GM23338 (cell line): ENCODE data around the gene PERP. TPM values are rescaled to one million over a fixed set of nuclear protein-coding genes. Genes with fewer than 3 reads are reported as not detected.
A peak's percentile ranks its signal among the peaks of the same experiment; 100 is the strongest.

Experiments used
- ATAC-seq: fragments of 200-7000 bp; cut with Tn5 transposase; 3 replicates; pipeline ENCODE4 v1.9.1; 2020
- DNase-seq: peaks from one replicate; pipeline ENCODE4 v3.0.0-alpha.2; 2015; ENCODE audit warnings: low spot score
- H2AFZ ChIP-seq: fragments of 200-600 bp; sonication (generic); 2 replicates; pipeline ENCODE4 v1.8.0; 2016; ENCODE audit warnings: antibody characterized with exemption, mild to moderate bottlenecking, moderate library complexity
- H3F3A ChIP-seq: fragments of 200-600 bp; sonication (generic); replicated peaks from 2 replicates; pipeline ENCODE4 v1.8.0; 2017; ENCODE audit warnings: antibody characterized with exemption, mixed run types, low read depth
- H3K27ac ChIP-seq: fragments of 200-600 bp; sonication (generic); 2 replicates; pipeline ENCODE4 v1.6.1; 2016; ENCODE audit warnings: low read depth
- H3K27me3 ChIP-seq: fragments of 200-600 bp; sonication (generic); 2 replicates; pipeline ENCODE4 v1.8.0; 2016; ENCODE audit warnings: mild to moderate bottlenecking, mixed run types, moderate library complexity; ENCODE audit not compliant: insufficient read depth
- H3K36me3 ChIP-seq: fragments of 200-600 bp; sonication (generic); 2 replicates; pipeline ENCODE4 v1.8.0; 2016; ENCODE audit warnings: mild to moderate bottlenecking; ENCODE audit not compliant: insufficient read depth
- H3K4me1 ChIP-seq: fragments of 200-600 bp; sonication (generic); 2 replicates; pipeline ENCODE4 v1.8.0; 2016; ENCODE audit warnings: mild to moderate bottlenecking, moderate library complexity; ENCODE audit not compliant: insufficient read depth
- H3K4me2 ChIP-seq: fragments of 200-600 bp; sonication (generic); 2 replicates; pipeline ENCODE4 v1.7.1; 2017; ENCODE audit warnings: mixed run types
- H3K4me3 ChIP-seq: fragments of 200-600 bp; sonication (generic); 2 replicates; pipeline ENCODE4 v1.6.1; 2016; ENCODE audit warnings: mixed run types
- H3K79me2 ChIP-seq: fragments of 200-600 bp; sonication (generic); replicated peaks from 2 replicates; pipeline ENCODE4 v1.8.0; 2017; ENCODE audit warnings: mild to moderate bottlenecking; ENCODE audit not compliant: insufficient read depth
- H3K9me2 ChIP-seq: fragments of 200-600 bp; sonication (generic); 2 replicates; pipeline ENCODE4 v1.8.0; 2017; ENCODE audit not compliant: insufficient read depth
- H4K20me1 ChIP-seq: fragments of 200-600 bp; sonication (generic); replicated peaks from 2 replicates; pipeline ENCODE4 v1.8.0; 2017; ENCODE audit warnings: mild to moderate bottlenecking; ENCODE audit not compliant: insufficient read depth
- H3K27ac Mint-ChIP-seq: 2 replicates; pipeline ENCODE4 v1.8.0; 2020; ENCODE audit warnings: inconsistent platforms, mild to moderate bottlenecking, moderate library complexity, mixed read lengths
- H3K27me3 Mint-ChIP-seq: 3 replicates; pipeline ENCODE4 v1.8.0; 2022; ENCODE audit warnings: low read depth, mild to moderate bottlenecking, moderate library complexity, mixed read lengths, inconsistent platforms; ENCODE audit not compliant: insufficient read depth, poor library complexity
- H3K36me3 Mint-ChIP-seq: 3 replicates; pipeline ENCODE4 v1.8.0; 2021; ENCODE audit warnings: low read depth, mild to moderate bottlenecking, inconsistent platforms, moderate library complexity, mixed read lengths
- H3K4me1 Mint-ChIP-seq: 3 replicates; pipeline ENCODE4 v1.8.0; 2020; ENCODE audit warnings: mild to moderate bottlenecking, inconsistent platforms, mixed read lengths
- H3K4me3 Mint-ChIP-seq: 3 replicates; pipeline ENCODE4 v1.8.0; 2021; ENCODE audit warnings: moderate library complexity, mild to moderate bottlenecking, inconsistent platforms, mixed read lengths
- H3K9me3 Mint-ChIP-seq: 3 replicates; pipeline ENCODE4 v1.8.0; 2020; ENCODE audit warnings: moderate library complexity, mild to moderate bottlenecking, inconsistent platforms, mixed read lengths
- CREB1 ChIP-seq: fragments of 250-450 bp; sonication (Bioruptor Pico); IDR thresholded peaks from 2 replicates; pipeline ENCODE4 v1.5.0; 2020; ENCODE audit warnings: low read depth, mild to moderate bottlenecking, moderate library complexity
- EZH2phosphoT487 ChIP-seq: fragments of 200-600 bp; sonication (generic); IDR thresholded peaks from one replicate; pipeline ENCODE4 v1.8.1; 2018; ENCODE audit warnings: antibody characterized with exemption; ENCODE audit not compliant: unreplicated experiment
- JUNB ChIP-seq: IDR thresholded peaks from one replicate; pipeline ENCODE4 v1.6.1; 2016; ENCODE audit warnings: antibody characterized with exemption; ENCODE audit not compliant: unreplicated experiment
- NANOG ChIP-seq: IDR thresholded peaks from 2 replicates; pipeline ENCODE4 v1.6.1; 2016; ENCODE audit warnings: antibody characterized with exemption, borderline replicate concordance
- STAT1 ChIP-seq: IDR thresholded peaks from one replicate; pipeline ENCODE4 v1.6.1; 2016; ENCODE audit warnings: antibody characterized with exemption; ENCODE audit not compliant: unreplicated experiment
- ZNF114 ChIP-seq: fragments of 250-450 bp; sonication (Bioruptor Pico); IDR thresholded peaks from 2 replicates; pipeline ENCODE4 v1.5.0; 2020; ENCODE audit warnings: mild to moderate bottlenecking, moderate library complexity
- ZNF331 ChIP-seq: fragments of 250-450 bp; sonication (Bioruptor Pico); IDR thresholded peaks from 2 replicates; pipeline ENCODE4 v1.5.0; 2020; ENCODE audit warnings: low read depth, mild to moderate bottlenecking, moderate library complexity
- polyA plus RNA-seq: library from polyadenylated mRNA; unstranded; fragments of >200 nt; fragmentation: Nextera tagmentation; extraction: Ambion mirVana; gene quantifications from 2 replicates; pipeline ENCODE4 v1.2.1, GENCODE V29; 2016
- total RNA-seq: library from RNA; depleted of rRNA; stranded (reverse); fragments of >200 nt; shearing (Covaris generic); gene quantifications from 2 replicates; pipeline ENCODE4 v1.2.3, GENCODE V29; 2014
- TF ChIP-seq, protein P1 (sequence below): IDR thresholded peaks from 2 replicates; pipeline ENCODE4 v1.6.1; 2016; ENCODE audit warnings: antibody characterized with exemption
- TF ChIP-seq, protein P2 (sequence below), 2 experiments: fragments of 200-600 bp in 1 of 2; sonication (generic) in 1 of 2; conservative IDR thresholded peaks; 2 replicates each; pipeline versions ENCODE4 v1.5.1 to v1.6.1; 2016 to 2017; ENCODE audit warnings: antibody characterized with exemption in 2 of 2, low read depth in 2 of 2, mild to moderate bottlenecking in 2 of 2, moderate library complexity in 1 of 2
- TF ChIP-seq, protein P3 (sequence below): fragments of 250-450 bp; sonication (Bioruptor Pico); IDR thresholded peaks from 2 replicates; pipeline ENCODE4 v1.5.0; 2020; ENCODE audit warnings: mild to moderate bottlenecking, moderate library complexity

PERP gene
- total and polyA plus RNA-seq, 2 experiments from 2014 or later = 23.7 to 28.4 TPM

DNA sequence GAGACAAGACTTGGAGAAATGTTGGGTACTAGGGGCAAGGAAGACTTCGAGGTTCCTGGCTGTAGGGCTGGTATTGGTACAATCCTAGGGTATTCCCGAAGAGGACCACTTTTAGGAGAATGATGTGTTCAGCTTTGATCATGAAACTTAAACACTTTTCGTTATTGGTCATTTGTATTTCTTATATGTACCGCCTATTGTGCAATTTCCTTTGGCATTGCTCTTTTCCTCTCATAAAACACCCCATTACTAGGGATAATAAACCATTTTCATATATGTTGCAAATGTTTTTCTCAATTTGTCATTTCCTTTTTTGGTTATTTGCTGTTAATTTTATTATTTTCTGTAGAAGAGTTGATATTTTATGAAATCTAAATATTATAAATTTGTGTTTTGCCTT lies 35.6 kb upstream of the PERP start (continued):
- TF ChIP-seq, protein P1, sequence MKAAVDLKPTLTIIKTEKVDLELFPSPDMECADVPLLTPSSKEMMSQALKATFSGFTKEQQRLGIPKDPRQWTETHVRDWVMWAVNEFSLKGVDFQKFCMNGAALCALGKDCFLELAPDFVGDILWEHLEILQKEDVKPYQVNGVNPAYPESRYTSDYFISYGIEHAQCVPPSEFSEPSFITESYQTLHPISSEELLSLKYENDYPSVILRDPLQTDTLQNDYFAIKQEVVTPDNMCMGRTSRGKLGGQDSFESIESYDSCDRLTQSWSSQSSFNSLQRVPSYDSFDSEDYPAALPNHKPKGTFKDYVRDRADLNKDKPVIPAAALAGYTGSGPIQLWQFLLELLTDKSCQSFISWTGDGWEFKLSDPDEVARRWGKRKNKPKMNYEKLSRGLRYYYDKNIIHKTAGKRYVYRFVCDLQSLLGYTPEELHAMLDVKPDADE = no peak
- TF ChIP-seq CREB1 = no peak
- no peak for TF ChIP-seq NANOG
- no peak for TF ChIP-seq EZH2phosphoT487

DNA sequence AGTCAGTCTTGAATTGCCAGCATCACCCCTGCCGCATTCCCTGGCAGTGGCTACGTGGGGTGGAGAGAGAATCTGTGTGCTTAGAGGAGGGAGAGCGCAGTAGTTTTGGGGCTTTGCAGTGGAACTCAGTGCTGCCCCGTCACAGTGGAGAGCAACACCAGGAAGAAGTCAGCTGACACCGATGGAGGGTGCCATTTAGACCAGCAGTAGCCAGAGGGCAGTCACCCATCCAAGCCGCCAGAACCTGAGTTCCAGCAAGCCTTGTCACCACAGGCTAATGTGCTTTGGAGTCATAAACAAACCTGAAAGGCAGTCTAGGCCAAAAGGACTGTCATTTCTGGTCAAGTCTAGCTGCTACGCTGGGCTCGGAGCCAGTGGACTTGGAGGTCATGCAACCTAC lies 22.0 kb upstream of the PERP start:
- Histone ChIP-seq H4K20me1 (no peaks in the 10 kb centered on the region), H2AFZ (peak overlapping the region; percentile 64; the same call in 1 of the 2 replicates), H3K4me1 (no peaks in the 10 kb centered on the region), H3F3A (no peaks in the 10 kb centered on the region), H3K4me2 (no peak overlapping the region), H3K9me2 (no peaks in the 10 kb centered on the region), H3K79me2 (no peaks in the 10 kb centered on the region), H3K36me3 (no peaks in the 10 kb centered on the region), H3K27ac (no peak overlapping the region), H3K27me3 (no peaks in the 10 kb centered on the region), H3K4me3 (no peak overlapping the region)
- H3K9me3 Mint-ChIP-seq = peaks cover 4% of the 10 kb centered on the region; the same call in 2 of the 3 replicates
- H3K4me1 Mint-ChIP-seq = peaks cover 5% of the 10 kb centered on the region; the same call in 1 of the 3 replicates
- DNase-seq (peak; percentile 44), ATAC-seq (peak; percentile 61; the same call in 2 of the 3 replicates)
- H3K36me3 Mint-ChIP-seq = no peaks in the 10 kb centered on the region
- TF ChIP-seq ZNF331 (CRISPR knock-in tag) (no peak), NANOG (no peak), ZNF114 (no peak), STAT1 (no peak)
- TF ChIP-seq, protein P2, sequence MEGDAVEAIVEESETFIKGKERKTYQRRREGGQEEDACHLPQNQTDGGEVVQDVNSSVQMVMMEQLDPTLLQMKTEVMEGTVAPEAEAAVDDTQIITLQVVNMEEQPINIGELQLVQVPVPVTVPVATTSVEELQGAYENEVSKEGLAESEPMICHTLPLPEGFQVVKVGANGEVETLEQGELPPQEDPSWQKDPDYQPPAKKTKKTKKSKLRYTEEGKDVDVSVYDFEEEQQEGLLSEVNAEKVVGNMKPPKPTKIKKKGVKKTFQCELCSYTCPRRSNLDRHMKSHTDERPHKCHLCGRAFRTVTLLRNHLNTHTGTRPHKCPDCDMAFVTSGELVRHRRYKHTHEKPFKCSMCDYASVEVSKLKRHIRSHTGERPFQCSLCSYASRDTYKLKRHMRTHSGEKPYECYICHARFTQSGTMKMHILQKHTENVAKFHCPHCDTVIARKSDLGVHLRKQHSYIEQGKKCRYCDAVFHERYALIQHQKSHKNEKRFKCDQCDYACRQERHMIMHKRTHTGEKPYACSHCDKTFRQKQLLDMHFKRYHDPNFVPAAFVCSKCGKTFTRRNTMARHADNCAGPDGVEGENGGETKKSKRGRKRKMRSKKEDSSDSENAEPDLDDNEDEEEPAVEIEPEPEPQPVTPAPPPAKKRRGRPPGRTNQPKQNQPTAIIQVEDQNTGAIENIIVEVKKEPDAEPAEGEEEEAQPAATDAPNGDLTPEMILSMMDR (conservative IDR thresholded peaks at IDR 0.05; ENCODE audit: low read depth in 2 of 2) = peak; percentile 20 to 63; a peak in 3 of 4 replicates
- no peak overlapping the region for H3K4me3 Mint-ChIP-seq
- H3K27me3 Mint-ChIP-seq = peaks cover 2% of the 10 kb centered on the region
- no peak overlapping the region for H3K27ac Mint-ChIP-seq

DNA sequence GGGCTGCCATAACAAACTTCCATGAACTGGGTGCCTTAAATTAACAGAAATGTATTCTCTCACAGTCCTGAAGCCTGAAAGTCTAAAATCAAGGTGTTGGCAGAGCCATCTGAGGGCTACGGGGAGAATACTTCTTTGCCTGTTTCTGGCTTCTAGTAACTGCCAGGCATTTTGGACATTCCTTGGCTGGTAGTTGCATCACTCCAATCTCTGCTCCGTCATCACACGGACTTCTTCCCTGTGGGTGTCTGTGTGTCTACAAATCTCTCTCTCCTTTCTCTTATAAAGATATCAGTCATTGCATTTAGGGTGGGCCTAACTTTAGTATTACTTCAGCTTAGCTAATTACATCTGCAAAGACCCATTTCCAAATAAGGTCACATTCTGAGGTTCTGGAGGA lies 20.9 kb upstream of the PERP start:
- Histone ChIP-seq H2AFZ (no peak overlapping the region), H3F3A (no peaks in the 10 kb centered on the region), H3K4me2 (no peak overlapping the region), H4K20me1 (no peaks in the 10 kb centered on the region), H3K27ac (no peak overlapping the region), H3K27me3 (no peaks in the 10 kb centered on the region), H3K4me3 (no peak overlapping the region), H3K9me2 (no peaks in the 10 kb centered on the region), H3K36me3 (no peaks in the 10 kb centered on the region), H3K4me1 (no peaks in the 10 kb centered on the region), H3K79me2 (no peaks in the 10 kb centered on the region)
- Mint-ChIP-seq H3K36me3 (no peaks in the 10 kb centered on the region), H3K4me1 (peaks cover 5% of the 10 kb centered on the region; the same call in 1 of the 3 replicates), H3K27ac (no peak overlapping the region), H3K27me3 (peaks cover 2% of the 10 kb centered on the region), H3K9me3 (peaks cover 8% of the 10 kb centered on the region; the same call in 2 of the 3 replicates), H3K4me3 (no peak overlapping the region)
- ATAC-seq = no peak
- DNase-seq = no peak
- no peak for TF ChIP-seq EZH2phosphoT487
- no peak for TF ChIP-seq STAT1
- TF ChIP-seq, protein P3, sequence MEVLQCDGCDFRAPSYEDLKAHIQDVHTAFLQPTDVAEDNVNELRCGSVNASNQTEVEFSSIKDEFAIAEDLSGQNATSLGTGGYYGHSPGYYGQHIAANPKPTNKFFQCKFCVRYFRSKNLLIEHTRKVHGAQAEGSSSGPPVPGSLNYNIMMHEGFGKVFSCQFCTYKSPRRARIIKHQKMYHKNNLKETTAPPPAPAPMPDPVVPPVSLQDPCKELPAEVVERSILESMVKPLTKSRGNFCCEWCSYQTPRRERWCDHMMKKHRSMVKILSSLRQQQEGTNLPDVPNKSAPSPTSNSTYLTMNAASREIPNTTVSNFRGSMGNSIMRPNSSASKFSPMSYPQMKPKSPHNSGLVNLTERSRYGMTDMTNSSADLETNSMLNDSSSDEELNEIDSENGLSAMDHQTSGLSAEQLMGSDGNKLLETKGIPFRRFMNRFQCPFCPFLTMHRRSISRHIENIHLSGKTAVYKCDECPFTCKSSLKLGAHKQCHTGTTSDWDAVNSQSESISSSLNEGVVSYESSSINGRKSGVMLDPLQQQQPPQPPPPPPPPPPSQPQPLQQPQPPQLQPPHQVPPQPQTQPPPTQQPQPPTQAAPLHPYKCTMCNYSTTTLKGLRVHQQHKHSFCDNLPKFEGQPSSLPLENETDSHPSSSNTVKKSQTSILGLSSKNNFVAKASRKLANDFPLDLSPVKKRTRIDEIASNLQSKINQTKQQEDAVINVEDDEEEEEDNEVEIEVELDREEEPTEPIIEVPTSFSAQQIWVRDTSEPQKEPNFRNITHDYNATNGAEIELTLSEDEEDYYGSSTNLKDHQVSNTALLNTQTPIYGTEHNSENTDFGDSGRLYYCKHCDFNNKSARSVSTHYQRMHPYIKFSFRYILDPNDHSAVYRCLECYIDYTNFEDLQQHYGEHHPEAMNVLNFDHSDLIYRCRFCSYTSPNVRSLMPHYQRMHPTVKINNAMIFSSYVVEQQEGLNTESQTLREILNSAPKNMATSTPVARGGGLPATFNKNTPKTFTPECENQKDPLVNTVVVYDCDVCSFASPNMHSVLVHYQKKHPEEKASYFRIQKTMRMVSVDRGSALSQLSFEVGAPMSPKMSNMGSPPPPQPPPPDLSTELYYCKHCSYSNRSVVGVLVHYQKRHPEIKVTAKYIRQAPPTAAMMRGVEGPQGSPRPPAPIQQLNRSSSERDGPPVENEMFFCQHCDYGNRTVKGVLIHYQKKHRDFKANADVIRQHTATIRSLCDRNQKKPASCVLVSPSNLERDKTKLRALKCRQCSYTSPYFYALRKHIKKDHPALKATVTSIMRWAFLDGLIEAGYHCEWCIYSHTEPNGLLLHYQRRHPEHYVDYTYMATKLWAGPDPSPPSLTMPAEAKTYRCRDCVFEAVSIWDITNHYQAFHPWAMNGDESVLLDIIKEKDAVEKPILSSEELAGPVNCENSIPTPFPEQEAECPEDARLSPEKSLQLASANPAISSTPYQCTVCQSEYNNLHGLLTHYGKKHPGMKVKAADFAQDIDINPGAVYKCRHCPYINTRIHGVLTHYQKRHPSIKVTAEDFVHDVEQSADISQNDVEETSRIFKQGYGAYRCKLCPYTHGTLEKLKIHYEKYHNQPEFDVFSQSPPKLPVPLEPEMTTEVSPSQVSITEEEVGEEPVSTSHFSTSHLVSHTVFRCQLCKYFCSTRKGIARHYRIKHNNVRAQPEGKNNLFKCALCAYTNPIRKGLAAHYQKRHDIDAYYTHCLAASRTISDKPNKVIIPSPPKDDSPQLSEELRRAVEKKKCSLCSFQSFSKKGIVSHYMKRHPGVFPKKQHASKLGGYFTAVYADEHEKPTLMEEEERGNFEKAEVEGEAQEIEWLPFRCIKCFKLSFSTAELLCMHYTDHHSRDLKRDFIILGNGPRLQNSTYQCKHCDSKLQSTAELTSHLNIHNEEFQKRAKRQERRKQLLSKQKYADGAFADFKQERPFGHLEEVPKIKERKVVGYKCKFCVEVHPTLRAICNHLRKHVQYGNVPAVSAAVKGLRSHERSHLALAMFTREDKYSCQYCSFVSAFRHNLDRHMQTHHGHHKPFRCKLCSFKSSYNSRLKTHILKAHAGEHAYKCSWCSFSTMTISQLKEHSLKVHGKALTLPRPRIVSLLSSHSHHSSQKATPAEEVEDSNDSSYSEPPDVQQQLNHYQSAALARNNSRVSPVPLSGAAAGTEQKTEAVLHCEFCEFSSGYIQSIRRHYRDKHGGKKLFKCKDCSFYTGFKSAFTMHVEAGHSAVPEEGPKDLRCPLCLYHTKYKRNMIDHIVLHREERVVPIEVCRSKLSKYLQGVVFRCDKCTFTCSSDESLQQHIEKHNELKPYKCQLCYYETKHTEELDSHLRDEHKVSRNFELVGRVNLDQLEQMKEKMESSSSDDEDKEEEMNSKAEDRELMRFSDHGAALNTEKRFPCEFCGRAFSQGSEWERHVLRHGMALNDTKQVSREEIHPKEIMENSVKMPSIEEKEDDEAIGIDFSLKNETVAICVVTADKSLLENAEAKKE = no peak
- TF ChIP-seq JUNB = no peak
- TF ChIP-seq CREB1 = no peak
- TF ChIP-seq, protein P1 = no peak
